HG03045 (cell line): ENCODE data around the gene TAF15.

Experiments
- ATAC-seq: cut with Tn5 transposase; IDR thresholded peaks from one replicate; pipeline ENCODE4 v1.9.1; 2021; ENCODE audit warnings: mild to moderate bottlenecking, moderate library complexity; ENCODE audit not compliant: unreplicated experiment

TAF15 gene

DNA sequence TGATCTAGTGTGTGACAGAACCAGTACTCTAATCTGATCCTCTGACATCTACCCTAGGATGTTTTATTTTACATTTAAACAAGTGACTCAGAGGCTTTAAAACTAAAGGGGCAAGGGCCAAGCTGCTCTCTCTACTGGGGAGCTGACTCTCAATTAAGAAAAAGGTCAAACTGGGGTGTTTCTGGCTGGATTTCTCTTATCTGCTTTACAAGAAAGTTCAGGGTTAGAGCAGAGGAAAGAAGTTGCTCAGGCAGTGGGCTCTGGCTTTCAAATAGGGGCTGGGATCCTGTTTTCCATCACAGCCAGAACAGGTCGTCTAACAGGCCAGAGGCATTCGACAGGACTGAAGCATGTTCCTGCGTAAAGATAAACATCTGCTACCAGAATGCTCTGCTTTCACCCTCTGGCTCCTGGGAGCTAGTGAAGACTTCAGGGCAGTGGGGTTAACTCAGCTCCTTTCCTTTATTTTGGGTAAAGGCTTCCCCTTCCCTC lies 22.3 kb upstream of the TAF15 start:
- ATAC-seq, result no peak

DNA sequence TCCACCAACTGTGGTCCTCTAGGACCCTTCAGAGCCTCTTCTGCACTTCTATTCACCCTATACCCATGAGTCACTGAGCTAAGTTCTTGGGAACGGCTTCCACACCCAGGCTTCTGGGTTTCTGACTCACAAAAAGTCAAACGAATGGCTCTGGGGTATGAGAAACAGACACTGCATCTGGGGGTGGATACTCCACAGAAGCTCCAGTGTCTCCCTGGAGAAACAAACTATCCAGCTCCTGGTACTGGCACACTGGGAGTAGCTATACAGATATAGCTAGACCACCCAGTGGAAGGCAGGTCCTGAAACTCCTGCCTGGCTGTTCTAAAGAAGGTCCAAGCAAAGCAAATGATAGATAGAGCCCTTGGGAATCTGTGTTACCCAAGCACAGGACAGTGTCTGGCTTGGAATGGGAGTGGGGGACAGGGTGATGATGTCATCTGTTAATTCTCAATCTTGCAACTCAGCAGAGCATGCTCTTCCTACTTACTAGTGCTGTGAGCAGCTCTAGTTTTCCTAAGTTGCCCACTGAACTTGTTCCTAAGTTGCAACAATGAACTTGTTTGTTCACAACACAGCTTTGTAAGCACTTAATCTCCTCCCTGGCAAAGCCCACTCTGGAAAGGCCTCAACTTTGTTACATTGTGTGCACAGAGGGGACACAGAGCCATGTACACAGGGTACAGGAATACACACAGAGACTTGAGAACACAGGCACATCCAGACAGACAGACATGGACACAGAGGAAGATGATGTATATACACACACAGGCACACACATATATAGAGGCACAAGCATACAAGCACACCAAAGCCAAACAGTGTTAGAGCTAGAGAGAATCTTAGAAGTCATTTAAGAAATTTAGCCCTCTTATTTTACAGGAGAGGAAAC lies 20.6 kb upstream of the TAF15 start:
- ATAC-seq, result no peak

DNA sequence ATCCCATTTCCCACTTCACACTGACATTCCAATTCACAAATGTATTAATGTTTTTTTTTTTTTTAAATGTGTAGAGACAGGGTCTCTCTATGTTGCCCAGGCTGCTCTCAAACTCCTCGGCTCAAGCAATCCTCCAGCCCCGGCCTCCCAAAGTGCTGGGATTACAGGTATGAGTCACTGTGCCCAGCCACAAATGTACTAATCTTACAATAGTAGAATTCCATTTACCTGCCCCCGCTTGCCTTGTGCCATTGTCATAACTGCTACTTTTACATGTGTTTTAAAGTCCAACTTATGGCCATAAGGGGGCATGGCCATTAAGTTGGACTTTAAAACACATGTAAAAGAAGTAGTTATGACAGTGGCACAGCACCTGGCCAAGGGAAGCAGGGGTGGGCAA lies 18.4 kb upstream of the TAF15 start:
- no peak for ATAC-seq

DNA sequence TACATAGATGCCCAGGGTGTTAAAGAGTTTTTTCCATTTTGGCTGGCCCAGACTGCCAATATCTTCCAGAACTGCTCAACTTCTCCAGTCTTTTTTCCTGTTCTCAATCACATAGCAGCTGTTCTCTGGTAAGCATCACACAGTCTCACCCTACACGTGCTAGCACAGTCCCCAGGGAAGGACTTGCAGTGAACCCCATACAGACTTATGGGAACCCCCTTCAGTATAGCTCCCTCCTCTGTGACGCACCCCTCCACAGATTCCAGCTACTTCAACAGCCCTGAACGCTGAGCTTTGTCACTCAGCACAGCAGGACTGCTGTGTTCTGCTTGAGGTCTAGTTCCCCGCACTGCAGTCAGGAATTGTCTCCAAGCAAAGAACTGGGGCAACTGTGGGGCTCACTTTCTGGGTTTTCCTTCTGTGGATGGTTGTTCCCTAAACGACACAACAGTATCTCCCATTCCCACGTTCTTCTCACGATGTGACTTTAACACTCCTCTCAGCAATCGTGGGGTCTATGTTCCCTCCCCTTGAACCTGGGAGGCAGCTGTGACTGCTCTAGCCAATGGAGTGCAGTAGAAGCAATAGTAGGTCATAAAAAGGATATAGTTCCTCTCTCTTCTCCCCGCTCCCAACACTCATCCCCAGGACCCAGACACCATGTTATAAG lies 17.5 kb upstream of the TAF15 start:
- ATAC-seq, result no peak

DNA sequence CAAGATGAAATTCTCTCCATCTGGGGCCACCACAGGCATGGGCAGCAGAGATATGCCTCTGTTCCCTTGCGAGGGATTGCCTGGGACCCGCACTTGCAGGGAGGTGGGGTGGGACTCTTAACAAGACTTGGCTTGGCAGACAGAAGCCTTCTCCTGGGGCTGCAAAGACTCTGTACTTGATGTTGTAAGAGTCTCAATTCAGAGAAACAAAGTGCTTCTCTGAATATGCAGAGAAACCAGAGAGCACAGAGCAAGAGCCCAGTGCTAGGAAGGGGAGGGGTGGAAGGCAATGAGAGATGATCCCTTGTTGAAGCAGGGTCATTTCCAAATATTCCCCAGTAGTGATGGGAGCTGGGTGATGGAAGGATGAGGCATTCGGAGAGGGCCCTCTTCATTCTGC lies 16.0 kb upstream of the TAF15 start:
- no peak for ATAC-seq

DNA sequence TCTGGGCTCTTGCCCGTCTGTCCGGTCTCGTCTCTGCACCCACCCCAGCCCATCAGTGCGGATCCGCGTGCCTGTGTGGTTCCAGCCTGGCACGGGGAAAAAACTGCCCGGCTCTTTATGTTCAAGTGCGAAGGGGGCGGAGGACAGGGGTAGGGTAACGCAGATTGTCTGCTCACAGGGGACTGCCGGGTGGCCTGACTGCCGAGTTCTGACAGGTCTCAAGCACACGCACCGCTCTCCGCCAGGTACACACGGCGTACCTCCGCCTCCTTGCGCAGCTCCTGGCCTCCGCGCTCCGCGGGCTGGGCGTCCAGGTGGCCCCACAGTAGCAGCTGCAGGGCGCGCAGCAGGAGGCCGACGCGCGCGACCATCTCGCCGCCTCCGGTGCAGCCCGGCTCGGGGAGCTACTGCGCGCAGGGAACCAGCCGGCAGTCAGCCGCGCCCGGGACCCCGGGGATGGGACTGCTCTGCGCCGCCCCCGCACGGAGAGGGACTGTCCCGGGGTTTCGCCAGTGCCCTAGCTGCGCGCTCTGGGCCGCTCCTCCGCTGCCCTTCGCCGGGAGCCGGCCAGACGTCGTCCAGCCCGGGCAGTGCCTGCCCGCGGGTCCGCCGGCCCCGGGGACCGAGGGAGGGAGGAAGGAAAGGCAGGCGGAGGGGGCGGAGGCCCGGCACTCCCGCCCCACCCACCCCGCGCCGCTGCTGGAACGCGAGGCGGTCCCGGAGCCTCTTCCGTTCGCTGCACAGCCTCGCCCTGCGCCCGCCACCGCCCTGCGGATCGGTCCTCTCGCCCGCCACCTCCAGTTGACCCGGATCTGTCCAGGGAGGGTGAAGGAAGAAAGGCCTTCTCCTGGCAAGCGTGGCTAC lies 14.0 kb upstream of the TAF15 start, which contains the start of gene MMP28:
Gene MMP28 (minus strand): TSS at position 635 of the 864 bp plus-strand sequence. CDS start 264 bp downstream, at position 371.
- no peak for ATAC-seq

DNA sequence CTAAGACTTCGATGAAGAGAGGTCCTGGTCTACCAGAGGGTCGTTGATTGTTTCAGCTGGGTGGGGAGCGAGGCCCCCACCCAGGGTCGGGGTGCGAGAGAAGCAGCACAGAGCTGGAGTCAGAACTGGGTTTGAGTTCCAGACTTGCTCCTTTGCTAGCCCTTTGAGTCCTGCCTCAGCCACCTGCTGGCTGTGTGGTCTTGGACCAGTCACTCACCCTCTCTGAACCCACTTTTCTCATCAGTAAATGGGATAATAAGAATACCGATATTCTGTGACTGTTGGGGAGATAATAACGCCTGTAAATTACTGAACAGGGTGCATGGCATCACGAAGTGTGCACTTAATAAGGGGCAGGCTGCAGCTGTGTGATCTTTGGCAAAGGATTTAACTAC lies 13.4 kb upstream of the TAF15 start:
- ATAC-seq, result no peak

DNA sequence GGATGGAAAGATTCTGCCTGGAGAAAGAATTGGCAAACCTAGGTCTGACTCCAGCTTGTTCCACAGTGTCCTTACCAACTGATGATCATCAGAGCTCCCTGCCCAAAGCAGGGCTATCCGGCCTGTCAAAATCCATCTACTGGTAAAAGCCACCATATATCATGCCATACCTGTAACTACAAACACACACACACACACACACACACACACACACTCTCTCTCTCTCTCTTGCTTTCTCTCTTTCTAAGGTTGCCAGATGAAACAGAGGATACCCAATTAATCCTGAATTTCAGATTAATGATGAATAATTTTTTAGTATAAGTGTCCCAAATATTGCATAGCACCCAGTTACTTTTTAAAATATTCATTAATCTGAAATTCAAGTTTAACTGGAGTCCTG lies 12.3 kb upstream of the TAF15 start:
- ATAC-seq, result no peak

DNA sequence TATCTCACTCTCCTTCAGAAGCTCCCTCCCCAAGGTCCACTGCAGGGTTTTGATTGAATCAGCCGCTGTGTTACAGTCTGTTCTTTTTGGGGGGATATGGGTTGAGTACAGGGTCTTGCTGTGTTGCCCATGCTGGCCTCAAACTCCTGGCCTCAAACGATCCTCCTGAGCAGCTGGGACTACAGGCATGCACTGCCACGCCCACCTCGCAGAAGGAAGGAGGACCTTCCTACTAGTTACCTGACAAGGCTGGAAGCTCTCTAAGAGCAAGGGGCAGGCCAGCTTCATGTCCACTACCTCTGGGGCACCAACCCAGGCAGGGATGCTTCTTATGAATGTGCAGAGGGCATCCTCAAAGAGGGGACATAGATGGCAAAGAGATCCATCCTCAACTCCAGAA lies 11.9 kb upstream of the TAF15 start:
- ATAC-seq, result no peak

DNA sequence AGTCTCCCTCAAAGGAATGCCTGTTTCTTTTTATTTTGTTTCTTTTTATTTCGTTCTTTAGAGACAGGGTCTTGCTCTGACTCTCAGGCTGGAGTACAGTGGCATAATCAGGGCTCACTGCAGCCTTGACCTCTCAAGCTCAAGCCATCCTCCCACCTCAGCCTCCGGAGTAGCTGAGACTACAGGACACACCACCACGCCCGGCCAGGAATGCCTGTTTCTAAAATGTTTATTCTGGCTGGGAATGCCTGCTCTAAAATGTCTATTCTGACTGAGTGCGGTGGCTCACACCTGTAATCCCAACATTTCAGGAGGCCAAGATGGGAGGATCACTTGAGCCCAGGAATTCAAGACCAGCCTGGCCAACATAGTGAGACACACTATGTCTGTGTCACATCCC lies 11.4 kb upstream of the TAF15 start:
- ATAC-seq, result no peak

DNA sequence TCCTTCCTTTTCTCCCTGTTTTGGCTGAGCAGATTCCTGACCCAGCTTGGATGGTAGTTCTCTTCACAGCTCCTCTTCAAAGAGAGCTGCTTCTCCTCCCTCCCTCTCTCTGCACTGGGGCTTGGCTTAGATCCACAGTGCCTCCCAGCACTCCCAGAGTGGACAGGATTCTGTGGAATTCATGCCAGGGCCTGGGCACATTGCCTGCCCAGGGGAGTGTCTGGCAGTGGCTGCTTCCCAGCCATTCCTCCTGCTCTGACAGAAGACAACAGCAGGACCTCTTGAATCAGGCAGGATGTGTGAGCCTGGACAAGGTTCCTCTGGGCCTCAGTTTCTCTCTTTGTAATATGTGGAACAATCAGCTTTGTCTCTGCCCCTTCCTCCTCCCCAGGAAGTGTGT lies 9.3 kb upstream of the TAF15 start:
- ATAC-seq, result no peak

DNA sequence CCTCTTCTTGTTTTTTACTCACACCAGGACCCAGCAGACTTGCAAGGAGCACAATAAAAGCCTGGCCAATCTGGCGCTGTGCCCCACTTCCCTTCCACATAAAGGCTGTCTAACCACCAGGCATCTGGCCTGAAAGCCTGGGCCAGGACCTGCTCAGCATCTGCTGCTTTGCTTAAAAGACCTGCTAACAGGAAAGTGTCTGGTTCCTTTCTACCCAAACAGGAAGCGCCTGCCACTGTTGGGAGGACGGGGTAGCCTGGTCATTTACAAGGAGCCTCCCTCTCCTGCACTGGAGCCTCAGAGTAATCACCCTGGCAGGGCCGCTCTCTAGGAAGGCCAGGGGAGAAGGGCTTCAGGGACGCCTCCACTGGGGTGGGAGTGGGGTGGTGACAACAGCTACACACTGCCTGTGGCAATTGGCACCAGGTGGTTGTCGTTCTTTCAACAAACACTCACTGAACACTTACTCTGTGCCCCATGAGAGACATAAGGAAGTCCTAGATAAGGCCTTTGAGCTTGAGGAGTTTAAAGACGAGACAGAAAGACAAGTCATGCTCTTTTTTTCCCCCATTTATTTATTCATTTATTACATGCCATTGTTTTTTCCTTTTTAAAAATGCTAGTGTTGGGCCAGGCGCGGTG lies 7.6 kb upstream of the TAF15 start:
- no peak for ATAC-seq

DNA sequence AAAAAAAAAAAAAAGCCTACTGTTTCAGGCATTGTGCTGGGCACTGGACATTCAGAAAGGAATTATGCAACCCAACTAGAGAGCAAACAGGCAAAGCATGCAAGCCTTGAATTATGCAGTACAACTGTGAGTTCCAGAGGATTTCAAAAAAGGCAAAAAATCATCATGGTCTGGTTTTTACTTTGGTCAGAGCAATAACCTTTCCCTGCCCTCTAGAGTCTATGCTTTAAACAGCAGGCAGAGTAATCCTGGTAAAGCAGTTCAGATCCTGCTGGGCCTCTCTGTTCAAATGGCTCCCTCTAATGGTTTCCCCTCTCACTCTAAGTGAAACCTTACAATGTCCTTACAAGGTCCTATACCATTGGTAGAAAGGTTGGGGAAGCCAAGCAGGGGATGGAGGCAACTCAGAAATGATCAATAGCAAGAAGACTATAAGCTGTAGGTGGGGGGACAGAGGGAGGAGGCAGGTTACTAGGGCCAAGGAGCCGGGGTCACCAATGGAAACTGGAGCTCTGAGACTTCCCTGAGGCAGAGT lies 4.6 kb upstream of the TAF15 start:
- no peak for ATAC-seq

DNA sequence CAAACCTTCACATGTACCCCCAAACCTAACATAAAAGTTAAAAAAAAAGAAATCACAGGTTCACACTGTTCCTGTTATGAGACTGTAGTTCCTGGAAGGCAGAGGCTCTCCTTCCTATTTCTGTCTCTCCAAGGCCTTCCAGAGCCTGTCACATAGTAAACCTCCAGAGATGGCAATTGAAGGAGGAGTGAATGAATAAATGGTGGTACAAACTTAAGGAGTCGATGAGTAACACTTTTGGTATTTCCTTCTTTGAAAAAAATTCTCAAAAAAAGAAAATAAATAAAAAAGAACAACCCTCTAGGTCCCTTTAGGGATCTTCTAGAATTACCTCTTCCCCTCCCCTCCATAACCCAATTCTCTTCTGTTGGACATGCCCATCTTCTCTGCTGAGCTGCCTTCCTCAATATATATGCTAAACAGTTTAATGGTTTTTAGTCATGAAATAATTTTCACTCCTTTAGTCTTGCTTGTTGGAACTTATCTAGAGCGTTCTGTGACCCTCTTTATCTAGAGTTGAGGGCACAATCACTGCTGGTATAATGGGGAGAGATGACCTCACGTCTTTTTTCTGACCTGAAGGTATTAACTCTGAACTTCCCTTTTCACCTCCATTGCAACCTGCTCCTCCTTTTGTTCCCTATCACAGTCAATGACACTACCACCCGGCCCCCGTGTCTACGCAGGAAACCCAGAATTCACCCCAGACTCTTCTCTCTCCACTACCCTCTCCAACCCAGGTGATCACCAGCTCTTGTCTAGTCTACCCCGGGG lies 1.7 kb upstream of the TAF15 start:
- ATAC-seq, result no peak

DNA sequence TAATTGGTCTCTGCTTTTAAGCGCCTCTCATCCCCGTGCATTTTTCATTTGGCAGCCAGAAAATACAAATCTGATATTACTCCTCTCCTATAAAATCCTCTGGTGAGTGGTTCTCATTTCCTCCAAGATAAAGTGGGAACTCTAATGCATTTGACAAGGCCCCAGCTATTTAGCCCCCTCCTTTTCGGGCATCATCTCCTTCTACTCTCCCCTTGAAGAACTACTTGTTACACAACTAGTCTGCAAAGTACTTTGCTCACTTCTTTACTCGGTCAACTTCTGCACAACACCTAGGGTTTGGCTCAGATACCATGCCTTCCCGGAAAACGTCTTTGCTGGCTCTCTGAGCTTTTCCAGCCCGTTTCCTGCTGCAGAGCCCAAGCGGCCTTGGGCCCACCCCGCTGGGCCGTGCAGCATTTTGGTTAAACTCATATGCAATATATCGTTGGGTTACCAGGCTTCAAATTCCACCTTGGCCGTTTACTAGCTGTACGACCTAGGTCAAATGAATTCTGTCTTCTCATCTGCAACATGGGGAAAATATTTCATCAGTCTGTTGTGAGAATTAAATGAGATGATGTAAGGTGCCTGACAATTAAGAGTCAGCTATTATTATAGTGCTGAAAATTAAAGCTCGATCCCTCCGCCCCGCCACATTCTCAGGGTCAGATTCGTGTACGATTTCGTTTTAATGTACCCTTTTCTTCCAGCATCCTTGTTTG lies 883 bp upstream of the TAF15 start:
- ATAC-seq, result no peak

DNA sequence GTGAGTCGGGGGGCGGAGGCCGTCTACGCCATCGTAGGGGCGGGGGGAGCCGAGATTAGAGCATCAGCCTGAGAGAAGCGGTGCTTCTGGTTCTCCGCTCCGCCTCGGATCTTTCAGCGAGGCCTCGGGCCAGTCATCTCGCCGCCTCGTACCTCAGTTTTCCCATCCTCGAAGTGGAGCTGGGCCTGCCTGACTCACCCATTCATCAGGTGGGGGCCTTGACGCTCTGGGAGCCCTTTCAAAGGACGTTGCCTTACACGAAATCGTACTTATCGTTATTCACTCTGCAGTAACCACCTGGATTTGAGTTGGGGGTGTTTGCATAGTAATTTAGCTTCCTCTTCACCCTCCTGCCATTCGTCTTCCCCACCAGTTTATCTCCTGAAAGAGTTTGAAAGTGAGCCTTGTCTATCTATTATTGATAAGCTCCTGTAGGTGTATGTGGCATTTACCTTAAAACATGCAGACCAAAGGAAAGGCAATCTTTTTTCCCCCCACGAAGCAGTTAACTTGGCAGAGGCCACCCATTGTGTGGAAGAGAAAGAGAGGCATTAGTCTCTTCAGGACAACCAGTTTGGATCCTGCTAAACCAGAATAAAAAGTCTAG lies 674 bp downstream of the TAF15 start:
- no peak for ATAC-seq

DNA sequence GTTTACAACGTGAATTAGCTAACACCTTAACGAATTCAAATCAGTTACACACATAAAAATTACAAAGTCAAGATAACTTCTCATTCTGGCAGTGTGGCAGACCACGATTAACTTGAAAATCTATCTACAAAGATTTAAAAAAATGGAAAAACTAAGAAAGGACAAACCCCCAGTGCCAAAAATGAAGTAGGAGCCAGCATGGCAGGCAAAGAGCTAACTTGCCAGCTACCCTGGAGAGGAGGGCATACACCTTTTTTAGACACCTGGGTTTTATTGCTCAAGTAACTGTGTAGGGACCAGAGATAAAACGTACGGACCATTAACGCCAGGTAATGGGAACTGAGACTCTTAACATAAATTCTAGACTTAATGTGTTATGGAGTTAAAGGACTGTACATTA lies 2.5 kb downstream of the TAF15 start:
- no peak for ATAC-seq

DNA sequence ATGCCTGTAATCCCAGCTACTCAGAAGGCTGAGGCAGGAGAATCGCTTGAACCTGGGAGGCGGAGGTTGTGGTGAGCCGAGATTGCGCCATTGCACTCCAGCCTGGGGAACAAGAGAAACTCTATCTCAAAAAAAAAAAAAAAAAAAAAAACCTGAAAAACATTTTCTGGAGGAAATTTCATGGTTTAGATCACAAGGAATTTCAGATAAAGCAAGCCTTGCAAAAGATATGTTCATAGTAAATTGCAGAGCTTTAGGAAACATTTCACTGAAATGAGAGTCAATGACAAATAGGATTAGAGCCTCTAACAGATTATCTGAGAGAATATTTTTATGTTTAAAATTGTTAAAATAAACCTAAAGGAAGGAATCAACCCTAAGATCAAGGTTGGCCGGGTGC lies 3.2 kb downstream of the TAF15 start:
- no peak for ATAC-seq

DNA sequence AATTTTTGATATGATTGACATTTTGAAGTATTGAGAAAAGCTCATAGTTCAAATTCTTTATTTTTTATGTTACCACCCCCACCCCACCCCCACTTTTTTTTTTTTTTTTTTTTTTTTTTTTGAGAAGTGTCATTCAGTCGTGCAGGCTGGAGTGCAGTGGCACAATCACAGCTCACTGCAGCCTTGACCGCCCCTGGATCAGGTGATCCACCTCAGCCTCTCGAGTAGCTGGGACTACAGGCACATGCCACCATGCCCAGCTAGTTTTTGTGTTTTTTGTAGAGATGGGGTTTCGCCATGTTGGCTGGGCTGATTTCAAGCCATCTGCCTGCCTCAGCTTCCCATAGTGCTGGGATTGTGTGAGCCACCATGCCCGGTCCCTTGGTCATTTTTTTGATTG lies 7.4 kb downstream of the TAF15 start:
- ATAC-seq, result no peak
